Transverse colon (tissue), 4 donors: ENCODE results near the gene PCDHB3. TPM values are rescaled to one million over a fixed set of nuclear protein-coding genes. Genes with fewer than 3 reads are reported as not detected.
"Not testable (repeated sequence)": the region's sequence is repeated elsewhere in the genome, so short reads cannot be mapped to it uniquely, and the experiment has no call there.

Experiments
- DNase-seq: peaks from one replicate; pipeline ENCODE4 v3.0.0-alpha.2; 2019
- H3K27ac ChIP-seq, 4 donors: fragments of 200-600 bp; sonication (generic); 2 replicates each; pipeline ENCODE4 v1.5.1; 2016 to 2018; ENCODE audit warnings: inconsistent platforms in 4 of 4
- H3K27me3 ChIP-seq: fragments of 200-600 bp; sonication (generic); 2 replicates; pipeline ENCODE4 v1.5.1; 2017; ENCODE audit warnings: inconsistent platforms
- H3K36me3 ChIP-seq, 4 donors: fragments of 200-600 bp; sonication (generic); 2 replicates each; pipeline ENCODE4 v1.5.1; 2017 to 2019; ENCODE audit warnings: inconsistent platforms in 4 of 4
- H3K4me1 ChIP-seq, 4 donors: fragments of 200-600 bp; sonication (generic); 2 replicates each; pipeline ENCODE4 v1.5.1; 2017 to 2020; ENCODE audit warnings: inconsistent platforms in 4 of 4
- H3K4me3 ChIP-seq, 4 donors: fragments of 200-600 bp; sonication (generic); 1 replicate in 1 of 4; 2 replicates in 3 of 4; pipeline versions ENCODE4 v1.5.1 to v1.6.1; 2017 to 2019; ENCODE audit warnings: inconsistent platforms in 4 of 4
- H3K9me3 ChIP-seq, 2 donors: fragments of 200-600 bp; sonication (generic); 2 replicates each; pipeline ENCODE4 v1.5.1; 2017 to 2019; ENCODE audit warnings: inconsistent platforms in 2 of 2
- CTCF ChIP-seq, 5 experiments: fragments of 200-600 bp in 3 of 5; fragments of 450-650 bp in 2 of 5; sonication (generic) in 3 of 5; IDR thresholded peaks; 1 replicate in 2 of 5; 2 replicates in 3 of 5; pipeline ENCODE4 v1.5.1; 2016 to 2017; ENCODE audit warnings: antibody characterized with exemption in 5 of 5, inconsistent platforms in 3 of 5, mild to moderate bottlenecking in 2 of 5, moderate library complexity in 1 of 5
- EP300 ChIP-seq: sonication (generic); formaldehyde crosslinking; IDR thresholded peaks from one replicate; pipeline ENCODE4 v1.6.1; 2017; ENCODE audit warnings: antibody characterized with exemption, low read depth
- POLR2A ChIP-seq: fragments of 450-650 bp; IDR thresholded peaks from one replicate; pipeline ENCODE4 v1.6.1; 2016; ENCODE audit warnings: antibody characterized with exemption, mild to moderate bottlenecking, moderate library complexity
- POLR2AphosphoS5 ChIP-seq, 3 donors: sonication (generic); formaldehyde crosslinking; IDR thresholded peaks; one replicate each; pipeline ENCODE4 v1.6.1; 2016; ENCODE audit warnings: antibody characterized with exemption in 3 of 3
- WGBS, 2 donors: methylation state at CpG; one replicate each; pipeline ENCODE4 v1.1.5; 2018; ENCODE audit warnings: low coverage in 1 of 2; 5-methylcytosine and 5-hydroxymethylcytosine counted together
- in situ Hi-C, 4 donors: fragments of 200-750 bp; cut with MboI; loops; one replicate each; pipeline versions ENCODE4 v1.15.0 to v1.15.1; 2017; ENCODE audit warnings: low sequenced_read_pairs in 3 of 4, low pct_ligation_motif_present in 1 of 4, low pct_unique_long_range_greater_than_20kb in 1 of 4
- intact Hi-C: fragments of 100-400 bp; cut with DNase I; formaldehyde crosslinking; loops from one replicate; pipeline ENCODE4 v1.15.1; 2023; ENCODE audit warnings: low total_unique reads
- total RNA-seq, 4 donors: library from RNA; depleted of rRNA; stranded (reverse); fragments of >200 nt; gene quantifications; one replicate each; pipeline ENCODE4 v1.1.0, GENCODE V29; 2016

Gene PCDHB3
- total RNA-seq, 4 donors from 2014 or later: 0.64 to 0.82 (median 0.80) TPM; not detected in 1

DNA sequence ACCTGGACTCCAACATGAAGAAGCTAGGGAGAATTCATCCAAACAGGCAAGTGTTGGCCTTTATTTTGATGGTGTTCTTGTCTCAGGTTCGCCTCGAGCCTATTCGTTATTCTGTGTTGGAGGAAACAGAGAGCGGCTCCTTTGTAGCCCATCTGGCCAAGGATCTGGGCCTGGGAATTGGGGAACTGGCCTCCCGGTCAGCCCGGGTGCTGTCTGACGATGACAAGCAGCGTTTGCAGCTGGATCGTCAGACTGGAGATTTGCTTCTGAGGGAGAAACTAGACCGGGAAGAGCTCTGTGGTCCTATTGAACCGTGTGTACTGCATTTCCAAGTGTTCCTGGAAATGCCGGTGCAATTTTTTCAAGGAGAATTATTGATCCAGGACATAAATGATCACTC, 21.7 kb downstream of the PCDHB3 start:
- DNase-seq: no peak
- H3K27ac ChIP-seq: no peak overlapping the region
- H3K9me3 ChIP-seq: peaks cover 0 to 9% of the 10 kb centered on the region in 2 donors
- peaks cover 7% of the 10 kb centered on the region for H3K27me3 ChIP-seq
- H3K36me3 ChIP-seq: no peaks in the 10 kb centered on the region
- in situ Hi-C loops (no loop called here), intact Hi-C loops (no loop called here)
- TF ChIP-seq POLR2AphosphoS5 (IDR thresholded peaks at IDR 0.05) (no peak), POLR2A (no peak), EP300 (no peak), CTCF (IDR thresholded peaks at IDR 0.05) (no peak)
- 56 to 61% methylated on average over 10 to 12 of the region's 12 CpGs for WGBS, 2 donors
- H3K4me1 ChIP-seq: no peaks in the 10 kb centered on the region
- H3K4me3 ChIP-seq: peak overlapping the region in 1 of 4 donors; percentile 13

DNA sequence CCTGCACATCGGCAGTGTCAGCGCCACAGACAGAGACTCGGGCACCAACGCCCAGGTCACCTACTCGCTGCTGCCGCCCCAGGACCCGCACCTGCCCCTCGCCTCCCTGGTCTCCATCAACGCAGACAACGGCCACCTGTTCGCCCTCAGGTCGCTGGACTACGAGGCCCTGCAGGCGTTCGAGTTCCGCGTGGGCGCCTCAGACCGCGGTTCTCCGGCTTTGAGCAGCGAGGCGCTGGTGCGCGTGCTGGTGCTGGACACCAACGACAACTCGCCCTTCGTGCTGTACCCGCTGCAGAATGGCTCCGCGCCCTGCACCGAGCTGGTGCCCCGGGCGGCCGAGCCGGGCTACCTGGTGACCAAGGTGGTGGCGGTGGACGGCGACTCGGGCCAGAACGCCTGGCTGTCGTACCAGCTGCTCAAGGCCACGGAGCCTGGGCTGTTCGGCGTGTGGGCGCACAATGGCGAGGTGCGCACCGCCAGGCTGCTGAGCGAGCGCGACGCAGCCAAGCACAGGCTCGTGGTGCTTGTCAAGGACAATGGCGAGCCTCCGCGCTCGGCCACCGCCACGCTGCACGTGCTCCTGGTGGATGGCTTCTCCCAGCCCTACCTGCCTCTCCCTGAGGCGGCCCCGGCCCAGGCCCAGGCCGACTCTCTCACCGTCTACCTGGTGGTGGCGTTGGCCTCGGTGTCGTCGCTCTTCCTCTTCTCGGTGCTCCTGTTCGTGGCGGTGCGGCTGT, 23.3 kb downstream of the PCDHB3 start:
- H3K9me3 ChIP-seq, intact Hi-C loops, H3K27ac ChIP-seq, H3K4me1 ChIP-seq, DNase-seq, H3K4me3 ChIP-seq, H3K36me3 ChIP-seq, in situ Hi-C loops, H3K27me3 ChIP-seq: not testable (repeated sequence)
- 66% methylated on average over 51 of the region's 73 CpGs; no CpG with 5 or more reads in 1 of the 2 donors for WGBS, 2 donors

- peaks cover 7% of the 10 kb centered on the region for H3K27me3 ChIP-seq
- in situ Hi-C loops: no loop called here
- H3K36me3 ChIP-seq: no peaks in the 10 kb centered on the region
- intact Hi-C loops: no loop called here
- WGBS, 2 donors: 85 to 90% methylated on average over 1 of the region's 1 CpG
- H3K9me3 ChIP-seq: peaks cover 0 to 24% of the 10 kb centered on the region in 2 donors
- TF ChIP-seq EP300 (no peak), CTCF (IDR thresholded peaks at IDR 0.05) (no peak), POLR2AphosphoS5 (IDR thresholded peaks at IDR 0.05) (no peak), POLR2A (no peak)
- H3K4me3 ChIP-seq: no peak overlapping the region
- H3K27ac ChIP-seq: no peak overlapping the region
- DNase-seq: no peak
- H3K4me1 ChIP-seq: no peaks in the 10 kb centered on the region
These were observed 27.0 kb downstream of the PCDHB3 start for GRCh38 chr5:141127305-141127704.

DNA sequence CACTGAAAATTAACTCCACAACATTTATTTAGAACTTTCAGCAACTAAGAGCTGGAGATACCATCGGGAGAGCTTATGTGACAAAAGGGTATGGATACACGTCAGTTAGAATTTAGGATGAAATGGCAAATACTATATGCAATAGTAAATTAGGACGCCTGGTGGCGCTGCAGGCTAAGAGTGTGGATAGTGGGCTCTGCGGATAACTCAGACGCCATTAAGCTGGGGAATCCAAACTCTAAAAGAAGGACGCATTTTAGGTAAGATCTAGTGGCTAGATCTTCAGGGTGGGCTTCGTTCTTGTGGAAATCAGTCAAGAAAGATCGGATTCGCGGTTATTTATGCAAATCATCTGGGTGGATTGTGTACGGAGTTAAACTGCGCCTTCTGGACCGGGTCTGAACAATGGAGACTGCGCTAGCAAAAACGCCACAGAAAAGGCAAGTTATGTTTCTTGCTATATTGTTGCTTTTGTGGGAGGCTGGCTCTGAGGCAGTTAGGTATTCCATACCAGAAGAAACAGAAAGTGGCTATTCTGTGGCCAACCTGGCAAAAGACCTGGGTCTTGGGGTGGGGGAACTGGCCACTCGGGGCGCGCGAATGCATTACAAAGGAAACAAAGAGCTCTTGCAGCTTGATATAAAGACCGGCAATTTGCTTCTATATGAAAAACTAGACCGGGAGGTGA, 34.9 kb downstream of the PCDHB3 start, which contains the start of gene PCDHB5:
Gene PCDHB5, plus strand, starts transcription at position 177 of the 688 bp plus-strand sequence. Its CDS starts 229 bp downstream, at position 406.
- peaks cover 22 to 56% of the 10 kb centered on the region in 2 donors for H3K9me3 ChIP-seq
- peak within 1 kb of the TSS in 3 of 4 donors; percentile 6 to 18 (median 8) for H3K4me3 ChIP-seq
- no peaks in the 10 kb centered on the region for H3K27me3 ChIP-seq
- DNase-seq: no peak
- no peak for TF ChIP-seq EP300
- in situ Hi-C loops: no loop called here
- no peaks in the 10 kb centered on the region for H3K4me1 ChIP-seq
- intact Hi-C loops: no loop called here
- 47% methylated on average over 16 to 22 of the region's 22 CpGs for WGBS, 2 donors
- H3K27ac ChIP-seq: no peak within 1 kb of the TSS
- H3K36me3 ChIP-seq: no peaks in the 10 kb centered on the region

DNA sequence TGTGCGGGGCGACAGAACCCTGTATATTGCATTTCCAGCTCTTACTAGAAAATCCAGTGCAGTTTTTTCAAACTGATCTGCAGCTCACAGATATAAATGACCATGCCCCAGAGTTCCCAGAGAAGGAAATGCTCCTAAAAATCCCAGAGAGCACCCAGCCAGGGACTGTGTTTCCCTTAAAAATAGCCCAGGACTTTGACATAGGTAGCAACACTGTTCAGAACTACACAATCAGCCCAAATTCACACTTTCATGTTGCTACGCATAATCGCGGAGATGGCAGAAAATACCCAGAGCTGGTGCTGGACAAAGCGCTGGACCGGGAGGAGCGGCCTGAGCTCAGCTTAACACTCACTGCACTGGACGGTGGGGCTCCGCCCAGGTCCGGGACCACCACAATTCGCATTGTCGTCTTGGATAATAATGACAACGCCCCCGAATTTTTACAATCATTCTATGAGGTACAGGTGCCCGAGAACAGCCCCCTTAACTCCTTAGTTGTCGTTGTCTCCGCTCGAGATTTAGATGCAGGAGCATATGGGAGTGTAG, 35.5 kb downstream of the PCDHB3 start:
- TF ChIP-seq POLR2AphosphoS5 (IDR thresholded peaks at IDR 0.05): no peak
- no peak for TF ChIP-seq POLR2A
- TF ChIP-seq EP300: no peak
- TF ChIP-seq CTCF (IDR thresholded peaks at IDR 0.05): no peak
- in situ Hi-C loops (no loop called here), intact Hi-C loops (no loop called here)
- no peaks in the 10 kb centered on the region for H3K4me1 ChIP-seq
- H3K4me3 ChIP-seq: peak overlapping the region in 1 of 4 donors; percentile 18
- peaks cover 22 to 50% of the 10 kb centered on the region in 2 donors for H3K9me3 ChIP-seq
- no peak for DNase-seq
- H3K27ac ChIP-seq: no peak overlapping the region
- 73 to 84% methylated on average over 10 to 19 of the region's 19 CpGs for WGBS, 2 donors
- no peaks in the 10 kb centered on the region for H3K36me3 ChIP-seq
- H3K27me3 ChIP-seq: no peaks in the 10 kb centered on the region

DNA sequence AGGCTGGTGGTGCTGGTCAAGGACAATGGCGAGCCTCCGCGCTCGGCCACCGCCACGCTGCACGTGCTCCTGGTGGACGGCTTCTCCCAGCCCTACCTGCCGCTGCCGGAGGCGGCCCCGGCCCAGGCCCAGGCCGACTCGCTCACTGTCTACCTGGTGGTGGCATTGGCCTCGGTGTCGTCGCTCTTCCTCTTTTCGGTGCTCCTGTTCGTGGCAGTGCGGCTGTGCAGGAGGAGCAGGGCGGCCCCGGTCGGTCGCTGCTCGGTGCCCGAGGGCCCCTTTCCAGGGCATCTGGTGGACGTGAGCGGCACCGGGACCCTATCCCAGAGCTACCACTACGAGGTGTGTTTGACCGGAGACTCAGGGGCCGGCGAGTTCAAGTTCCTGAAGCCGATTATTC, 37.1 kb downstream of the PCDHB3 start:
- H3K4me1 ChIP-seq, H3K27me3 ChIP-seq, DNase-seq, intact Hi-C loops, H3K36me3 ChIP-seq, in situ Hi-C loops, H3K27ac ChIP-seq, H3K4me3 ChIP-seq: not testable (repeated sequence)
- H3K9me3 ChIP-seq: peaks cover 22 to 51% of the 10 kb centered on the region in 2 donors
- 72% methylated on average over 32 of the region's 34 CpGs; no CpG with 5 or more reads in 1 of the 2 donors for WGBS, 2 donors
